GM18909 (cell line): ENCODE results near the gene VPS36.
"Not testable (repeated sequence)": the region's sequence is repeated elsewhere in the genome, so short reads cannot be mapped to it uniquely, and the experiment has no call there.

ENCODE experiments used
- ATAC-seq: cut with Tn5 transposase; IDR thresholded peaks from one replicate; pipeline ENCODE4 v1.9.1; 2021; ENCODE audit warnings: mild to moderate bottlenecking; ENCODE audit not compliant: unreplicated experiment, poor library complexity

The VPS36 gene

GRCh38 chr13:52447354-52447753 is 3.1 kb downstream of the VPS36 start:
- ATAC-seq = no peak

GRCh38 chr13:52446265-52446664 is 4.2 kb downstream of the VPS36 start:
- no peak for ATAC-seq

- no peak for ATAC-seq
These were observed 18.0 kb downstream of the VPS36 start for GRCh38 chr13:52432456-52432855.

DNA sequence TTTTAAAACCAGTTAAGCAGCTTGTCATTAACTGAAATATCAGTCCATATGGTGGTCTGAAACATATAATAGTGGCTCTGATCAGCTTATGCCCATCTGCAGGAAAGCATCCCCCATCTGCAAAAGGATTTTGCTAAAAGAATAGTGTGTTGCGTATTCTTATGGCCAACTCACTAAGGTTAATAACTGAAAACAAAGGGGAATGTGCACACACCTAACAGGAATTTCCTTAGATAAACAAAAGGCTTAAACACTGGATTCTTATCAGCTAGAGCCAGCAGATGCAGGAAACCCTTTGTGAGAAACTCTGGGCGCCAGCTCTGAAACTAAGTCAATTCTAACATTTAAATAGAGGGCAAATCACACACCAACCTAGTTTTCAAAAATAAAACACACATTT is 22.1 kb downstream of the VPS36 start:
- ATAC-seq = no peak

- ATAC-seq = no peak
These were observed 29.2 kb downstream of the VPS36 start for GRCh38 chr13:52421216-52421615.

GRCh38 chr13:52419080-52419479 is 31.4 kb downstream of the VPS36 start:
- ATAC-seq = no peak

GRCh38 chr13:52414963-52415362 is 35.5 kb downstream of the VPS36 start:
- ATAC-seq = no peak

- ATAC-seq = no peak
These were observed 36.4 kb downstream of the VPS36 start for GRCh38 chr13:52414051-52414450.

DNA sequence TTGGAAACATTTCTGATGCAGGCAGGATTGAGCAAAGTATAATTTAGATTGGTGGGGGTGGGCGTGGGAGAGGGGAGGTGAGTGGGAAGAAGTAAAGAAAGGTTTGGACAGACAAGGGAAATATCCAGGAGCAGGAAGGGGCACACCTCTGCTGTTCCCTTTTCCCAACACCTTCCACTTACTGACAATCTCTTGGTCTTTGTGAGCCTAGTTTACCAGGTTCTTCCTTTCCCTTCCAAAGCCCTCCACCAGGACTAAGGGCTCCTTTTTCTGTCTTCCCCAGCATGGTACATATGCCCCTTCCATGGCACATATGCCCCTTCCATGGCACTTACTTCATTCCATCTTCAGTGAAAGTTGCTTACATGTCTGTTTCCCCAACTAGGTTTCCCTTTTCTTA is 38.3 kb downstream of the VPS36 start:
- no peak for ATAC-seq

DNA sequence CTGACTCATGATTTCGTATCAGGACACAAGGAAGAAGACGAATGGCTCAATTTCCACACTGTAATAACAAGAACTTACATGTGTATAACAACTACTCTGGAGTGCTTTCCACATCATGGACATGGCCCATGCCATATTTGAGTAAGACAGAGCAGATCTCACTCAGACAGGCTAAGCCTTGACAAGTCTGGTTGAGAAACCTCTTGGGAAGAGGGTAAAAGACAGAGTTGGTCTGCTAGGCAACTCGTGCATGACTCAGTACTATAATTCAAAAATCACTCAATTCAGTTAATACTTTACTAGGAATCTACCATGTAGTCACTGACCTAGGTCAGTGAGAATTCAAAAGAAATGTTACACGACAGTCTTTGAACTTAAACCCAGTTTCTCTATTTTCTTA is 38.8 kb downstream of the VPS36 start:
- peak; percentile 96 for ATAC-seq

DNA sequence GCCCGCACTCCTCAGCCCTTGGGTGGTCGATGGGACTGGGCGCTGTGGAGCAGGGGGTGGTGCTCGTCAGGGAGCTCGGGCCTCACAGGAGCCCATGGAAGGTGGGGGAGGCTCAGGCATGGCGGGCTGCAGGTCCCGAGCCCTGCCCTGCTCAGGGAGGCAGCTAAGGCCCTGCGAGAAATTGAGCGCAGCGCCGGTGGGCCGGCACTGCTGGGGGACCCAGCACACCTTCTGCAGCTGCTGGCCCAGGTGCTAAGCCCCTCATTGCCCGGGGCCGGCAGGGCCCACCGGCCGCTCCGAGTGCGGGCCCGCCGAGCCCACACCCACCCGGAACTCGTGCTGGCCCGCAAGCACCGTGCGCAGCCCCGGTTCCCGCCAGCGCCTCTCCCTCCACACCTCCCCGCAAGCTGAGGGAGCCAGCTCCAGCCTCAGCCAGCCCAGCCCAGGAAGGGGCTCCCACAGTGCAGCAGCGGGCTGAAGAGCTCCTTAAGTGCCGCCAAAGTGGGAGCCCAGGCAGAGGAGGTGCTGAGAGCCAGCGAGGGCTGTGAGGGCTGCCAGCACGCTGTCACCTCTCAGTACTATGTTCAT is 42.3 kb downstream of the VPS36 start:
- not testable (repeated sequence) for ATAC-seq

DNA sequence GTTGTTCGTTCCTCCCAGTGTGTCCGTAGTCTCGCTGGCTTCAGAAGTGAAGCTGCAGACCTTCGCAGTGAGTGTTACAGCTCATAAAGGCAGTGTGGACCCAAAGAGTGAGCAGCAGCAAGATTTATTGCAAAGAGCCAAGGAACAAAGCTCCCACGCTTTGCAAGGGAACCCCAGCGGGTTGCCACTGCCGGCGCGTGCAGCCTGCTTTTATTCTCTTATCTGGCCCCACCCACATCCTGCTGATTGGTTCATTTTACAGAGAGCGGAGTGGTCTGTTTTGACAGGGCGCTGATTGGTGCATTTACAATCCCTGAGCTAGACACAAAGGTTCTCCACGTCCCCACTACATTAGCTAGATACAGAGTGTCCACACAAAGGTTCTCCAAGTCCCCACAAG is 43.0 kb downstream of the VPS36 start:
- not testable (repeated sequence) for ATAC-seq

- no peak for ATAC-seq
These were observed 43.8 kb downstream of the VPS36 start for GRCh38 chr13:52406629-52407028.

GRCh38 chr13:52405767-52406494 is 44.5 kb downstream of the VPS36 start, which contains the start of gene THSD1:
Gene THSD1 (minus strand): TSS chr13:52406172. CDS start chr13:52402600, 3,572 bp downstream.
- ATAC-seq = peak; percentile 50

GRCh38 chr13:52405369-52405766 is 45.1 kb downstream of the VPS36 start:
- ATAC-seq = peak; percentile 28

DNA sequence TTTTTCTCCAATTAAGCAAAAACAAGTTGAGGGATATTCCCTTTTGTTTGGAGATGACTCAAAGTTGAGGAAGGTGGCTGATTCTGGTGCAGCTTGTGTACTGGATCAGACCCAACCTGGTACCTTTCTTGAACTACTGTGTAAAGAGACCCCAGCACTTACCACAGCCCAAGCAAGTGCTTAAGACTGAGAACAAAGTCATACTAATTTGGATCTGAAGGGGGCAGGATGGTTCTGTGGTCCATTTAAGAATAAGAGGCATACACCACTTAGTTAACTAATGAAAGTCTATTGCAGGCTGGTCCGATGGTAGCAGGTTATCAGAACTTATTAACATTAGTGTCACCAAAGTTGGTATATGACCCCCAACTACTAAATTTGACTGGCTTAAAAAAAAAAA is 50.7 kb downstream of the VPS36 start:
- ATAC-seq = no peak

DNA sequence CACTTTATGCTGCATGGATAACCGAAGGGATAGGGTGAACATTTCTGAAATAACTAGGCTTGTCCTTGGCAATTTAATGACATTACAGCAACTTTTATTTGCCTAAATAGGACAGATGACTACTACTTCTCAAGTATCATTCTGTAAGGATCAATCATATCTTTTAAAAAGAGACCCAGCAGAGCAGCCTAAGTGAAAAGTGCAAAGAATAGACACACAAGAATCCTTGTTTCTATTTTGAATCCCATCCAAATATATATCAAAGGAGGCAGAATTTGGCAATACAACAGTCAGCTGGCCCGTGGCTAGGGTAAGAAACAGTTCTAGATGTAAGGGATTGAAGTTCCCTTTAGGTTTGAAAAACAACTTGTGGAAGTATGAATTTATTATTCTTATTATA is 51.4 kb downstream of the VPS36 start:
- no peak for ATAC-seq

DNA sequence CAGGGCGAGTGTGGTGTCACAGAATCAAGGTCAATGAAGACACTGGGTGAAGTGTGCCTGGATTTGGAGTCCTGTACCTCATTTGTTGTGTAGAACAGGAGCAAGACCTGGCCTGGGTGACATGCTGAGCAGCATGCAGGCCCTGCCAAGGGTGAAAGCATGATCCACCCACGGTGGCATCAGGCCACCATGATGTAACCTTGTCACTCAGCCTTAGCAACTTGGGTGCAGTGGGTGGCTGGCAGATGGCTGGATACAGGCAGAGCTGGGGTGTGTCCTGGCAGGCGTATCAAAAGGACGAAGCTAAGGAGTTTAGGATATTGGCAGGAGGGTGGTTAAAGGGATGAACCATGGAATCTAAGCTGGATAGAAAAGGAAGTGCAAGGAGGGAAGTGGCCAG is 54.7 kb downstream of the VPS36 start:
- no peak for ATAC-seq

- ATAC-seq = no peak
These were observed 55.8 kb downstream of the VPS36 start for GRCh38 chr13:52394586-52394985.

GRCh38 chr13:52393572-52394357 is 56.7 kb downstream of the VPS36 start:
- ATAC-seq = no peak

DNA sequence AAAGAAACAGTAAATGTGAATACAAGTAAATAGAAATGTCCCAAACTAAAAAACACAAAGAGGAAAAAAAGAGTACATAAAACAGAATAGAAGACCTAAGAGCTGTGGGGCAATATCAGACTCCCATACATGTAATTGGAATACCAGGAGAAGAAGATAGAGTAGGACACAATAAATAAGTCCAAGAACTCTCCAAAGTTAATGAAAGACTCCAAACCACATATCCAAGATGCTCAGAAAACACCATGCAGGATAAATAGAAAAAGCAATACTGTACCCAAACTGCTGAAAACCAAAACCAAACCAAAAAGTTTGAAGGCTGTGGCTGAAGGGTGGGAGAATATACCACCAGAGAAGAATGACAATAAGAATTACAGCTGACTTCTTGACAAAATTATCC is 62.7 kb downstream of the VPS36 start:
- no peak for ATAC-seq
